ENCODE data around the gene RRBP1.

DNA sequence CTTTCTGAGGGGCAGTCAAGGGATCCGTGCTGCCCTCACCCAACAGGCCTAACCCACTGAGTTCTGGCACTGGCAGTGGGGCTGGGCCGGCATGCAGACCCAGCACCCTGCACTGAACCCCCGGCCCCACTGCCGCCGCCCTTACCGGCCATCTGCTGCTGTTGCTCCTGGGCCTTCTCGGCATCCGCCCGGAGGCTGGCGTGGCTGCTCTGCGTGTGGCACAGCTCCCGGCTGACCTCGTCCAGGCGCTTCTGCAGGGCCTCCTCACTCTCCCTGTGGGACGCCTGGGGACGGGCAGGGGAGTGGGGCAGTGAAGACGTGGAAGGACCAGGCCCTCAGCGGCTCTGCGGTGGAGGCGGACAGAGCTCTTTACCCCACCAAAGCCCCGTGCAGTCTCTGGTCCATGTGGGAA lies 52.4 kb downstream of the RRBP1 start:
- TF ChIP-seq POLR2A (IDR thresholded peaks at IDR 0.05) (no peak), POLR2AphosphoS5 (IDR thresholded peaks at IDR 0.05) (no peak)

Measured in breast epithelium (tissue), 3 donors.